HepG2 (cell line): ENCODE measurements around the gene MKS1. TPM values are rescaled to one million over a fixed set of nuclear protein-coding genes. Genes with fewer than 3 reads are reported as not detected.

Experiments
- ATAC-seq: fragments of 200-7000 bp; cut with Tn5 transposase; 3 replicates; pipeline ENCODE4 v1.9.1; 2020; ENCODE audit warnings: mild to moderate bottlenecking, moderate library complexity
- BruUV-seq: library from RNA; stranded (reverse); fragments of 400-500 nt; replicated peaks from 2 replicates; lab custom pipeline; 2021; lab: Mats Ljungman, UMichigan
- CTCF ChIA-PET: fragments of 300-600 bp; formaldehyde crosslinking; extraction: SDS; loops from one replicate; lab custom pipeline; 2021; ENCODE audit warnings: low total read pairs, inconsistent platforms, low intra/inter-chr PET ratio; lab: Yijun Ruan, JAX
- POLR2A ChIA-PET: fragments of 350-600 bp; sonication (Branson Sonifier 250); formaldehyde crosslinking; loops from one replicate; lab custom pipeline; 2020; ENCODE audit warnings: antibody characterized with exemption, inconsistent platforms; lab: Yijun Ruan, JAX
- DNase-seq: peaks from one replicate; pipeline ENCODE4 v3.0.0-alpha.2; 2015; ENCODE audit warnings: low spot score
- FAIRE-seq: peaks from 3 replicates; lab custom pipeline; 2011; peaks lifted over from hg19 to GRCh38; lab: Jason Lieb, UNC
- H2AFZ ChIP-seq: one replicate; pipeline ENCODE4 v1.6.1; 2011; ENCODE audit warnings: low read length, inconsistent platforms
- H3K27ac ChIP-seq: fragments of 300-600 bp; 3 replicates; pipeline ENCODE4 v1.8.0; 2011; ENCODE audit warnings: mixed run types, mild to moderate bottlenecking, mixed read lengths, low read length, inconsistent platforms; ENCODE audit not compliant: insufficient read depth; ENCODE audit errors: extremely low read length
- H3K27me3 ChIP-seq, 2 experiments: fragments of 200-600 bp in 1 of 2; 2 replicates in 1 of 2; 3 replicates in 1 of 2; pipeline versions ENCODE4 v1.6.0 to v1.8.0; 2011; ENCODE audit warnings: low read length in 2 of 2, mild to moderate bottlenecking in 2 of 2, moderate library complexity in 2 of 2, inconsistent platforms in 1 of 2; ENCODE audit not compliant: insufficient read depth in 2 of 2, control insufficient read depth in 1 of 2
- H3K36me3 ChIP-seq, 2 experiments: fragments of 200-600 bp in 1 of 2; replicated peaks in 1 of 2; 2 replicates in 1 of 2; 3 replicates in 1 of 2; pipeline versions ENCODE4 v1.5.1 to v1.8.0; 2011; ENCODE audit warnings: low read length in 2 of 2, inconsistent platforms in 1 of 2; ENCODE audit not compliant: insufficient read depth in 2 of 2, control insufficient read depth in 1 of 2
- H3K4me1 ChIP-seq: 2 replicates; pipeline ENCODE4 v1.5.1; 2012; ENCODE audit warnings: low read length, inconsistent platforms; ENCODE audit not compliant: insufficient read depth
- H3K4me2 ChIP-seq: 2 replicates; pipeline ENCODE4 v1.6.0; 2011; ENCODE audit warnings: low read depth, low read length, inconsistent platforms
- H3K4me3 ChIP-seq, 3 experiments: fragments of 200-600 bp in 1 of 3; sonication (generic), shearing (Covaris generic) in 1 of 3; replicated peaks in 1 of 3; 2 replicates each; pipeline ENCODE4 v1.5.1; 2011 to 2016; ENCODE audit warnings: low read length in 3 of 3, inconsistent platforms in 2 of 3, low read depth in 2 of 3, mild to moderate bottlenecking in 2 of 3, control low read depth in 1 of 3, mixed read lengths in 1 of 3; ENCODE audit not compliant: insufficient read depth in 1 of 3
- H3K79me2 ChIP-seq: one replicate; pipeline ENCODE4 v1.6.1; 2011; ENCODE audit warnings: low read length, inconsistent platforms; ENCODE audit not compliant: insufficient read depth
- H3K9ac ChIP-seq: 2 replicates; pipeline ENCODE4 v1.6.0; 2011; ENCODE audit warnings: mild to moderate bottlenecking, low read depth, low read length, inconsistent platforms; ENCODE audit not compliant: insufficient read depth
- H3K9me3 ChIP-seq: 2 replicates; pipeline ENCODE4 v1.5.1; 2012; ENCODE audit warnings: mild to moderate bottlenecking, low read length
- H4K20me1 ChIP-seq: 2 replicates; pipeline ENCODE4 v1.6.0; 2011; ENCODE audit warnings: inconsistent platforms, mild to moderate bottlenecking, low read length, moderate library complexity; ENCODE audit not compliant: insufficient read depth
- CBX2 ChIP-seq, 2 experiments: fragments of 200-600 bp in 1 of 2; sonication (generic); formaldehyde crosslinking in 1 of 2; IDR thresholded peaks; 2 replicates each; pipeline versions ENCODE4 v1.7.0 to v1.8.1; 2018 to 2022; ENCODE audit warnings: low read depth in 2 of 2, low read length in 1 of 2, mild to moderate bottlenecking in 1 of 2, missing genetic modification reagents in 1 of 2
- DR1 ChIP-seq: sonication (generic); formaldehyde crosslinking; IDR thresholded peaks from 2 replicates; pipeline ENCODE4 v1.8.0; 2021; ENCODE audit warnings: mild to moderate bottlenecking, missing genetic modification reagents, inconsistent platforms
- MIXL1 ChIP-seq: IDR thresholded peaks from 2 replicates; pipeline ENCODE4 v1.6.1; 2016
- REL ChIP-seq: sonication (generic); formaldehyde crosslinking; conservative IDR thresholded peaks from 2 replicates; pipeline ENCODE4 v1.8.0; 2022; ENCODE audit warnings: mild to moderate bottlenecking, missing genetic modification reagents, moderate library complexity
- RORA ChIP-seq: sonication (generic); formaldehyde crosslinking; IDR thresholded peaks from 2 replicates; pipeline ENCODE4 v1.5.0; 2020; ENCODE audit warnings: mild to moderate bottlenecking, missing genetic modification reagents, moderate library complexity
- ZBTB3 ChIP-seq: sonication (generic); formaldehyde crosslinking; IDR thresholded peaks from 2 replicates; pipeline ENCODE4 v1.4.0; 2020; ENCODE audit warnings: low read depth, mild to moderate bottlenecking, moderate library complexity, missing genetic modification reagents, borderline replicate concordance
- ZHX1 ChIP-seq: sonication (generic); formaldehyde crosslinking; IDR thresholded peaks from 2 replicates; pipeline ENCODE4 v1.8.1; 2022; ENCODE audit warnings: low read depth, mild to moderate bottlenecking, missing genetic modification reagents
- ZNF121 ChIP-seq: sonication (generic); formaldehyde crosslinking; IDR thresholded peaks from 2 replicates; pipeline ENCODE4 v1.5.0; 2020; ENCODE audit warnings: mild to moderate bottlenecking, missing genetic modification reagents
- ZNF292 ChIP-seq: sonication (generic); formaldehyde crosslinking; IDR thresholded peaks from 2 replicates; pipeline ENCODE4 v1.8.1; 2022; ENCODE audit warnings: mild to moderate bottlenecking, low read depth, missing genetic modification reagents, borderline replicate concordance
- ZNF367 ChIP-seq: sonication (generic); formaldehyde crosslinking; IDR thresholded peaks from 2 replicates; pipeline ENCODE4 v1.4.0; 2020; ENCODE audit warnings: missing genetic modification reagents, borderline replicate concordance
- WGBS: methylation state at CpG from one replicate; pipeline ENCODE4 v1.1.6; 2017; ENCODE audit warnings: low lambda C conversion rate; 5-methylcytosine and 5-hydroxymethylcytosine counted together
- in situ Hi-C: cut with HindIII; loops from 2 replicates; pipeline ENCODE4 v1.10.0; 2017; ENCODE audit warnings: low pct_unique_long_range_greater_than_20kb; ENCODE audit not compliant: extremely low pct_ligation_motif_present
- intact Hi-C: fragments of 100-400 bp; cut with micrococcal nuclease; formaldehyde crosslinking; loops from one replicate; pipeline ENCODE4 v1.10.0; 2022; ENCODE audit not compliant: unreplicated experiment
- polyA plus RNA-seq, 8 experiments: library from polyadenylated mRNA; depleted of rRNA in 3 of 8; stranded (reverse) in 7 of 8; unstranded in 1 of 8; fragments of >200 nt; fragmentation: Illumina TruSeq in 4 of 8; extraction: Trizol in 4 of 8; gene quantifications; 2 replicates each; pipeline versions ENCODE4 v1.2.1 to v1.2.3, GENCODE V29; 2011 to 2016; ENCODE audit warnings: low read depth in 4 of 8, missing spikeins in 1 of 8, mixed read lengths in 1 of 8; ENCODE audit not compliant: insufficient read depth in 1 of 8
- total RNA-seq, 5 experiments: library from RNA; depleted of rRNA; stranded (reverse); fragments of >200 nt; fragmentation: Illumina TruSeq; extraction: Trizol; gene quantifications; 2 replicates each; pipeline ENCODE4 v1.2.3, GENCODE V29; 2016; ENCODE audit warnings: low read depth in 1 of 5

Gene MKS1
- total and polyA plus RNA-seq, 2 of the 13 experiments (the other 11 are each of a cell fraction or from before 2014, with no cell fraction given): 16.1 to 26.3 TPM

- TF ChIP-seq ZHX1 (CRISPR knock-in tag): no peak
- no peak for TF ChIP-seq DR1
- no peak for TF ChIP-seq RORA
These were observed 18.9 kb downstream of the MKS1 start (continued) for GRCh38 chr17:58200024-58200633.

GRCh38 chr17:58196610-58197009, 22.4 kb downstream of the MKS1 start:
- H2AFZ ChIP-seq: no peak overlapping the region
- POLR2A ChIA-PET: no interaction called here
- in situ Hi-C loops (no loop called here), intact Hi-C loops (no loop called here)
- no peak overlapping the region for H3K4me3 ChIP-seq
- no peaks in the 10 kb centered on the region for H4K20me1 ChIP-seq
- H3K9ac ChIP-seq: no peak overlapping the region
- ATAC-seq (no peak), DNase-seq (no peak), FAIRE-seq (no peak)
- no TSS peak for BruUV-seq
- no peaks in the 10 kb centered on the region for H3K36me3 ChIP-seq
- H3K27ac ChIP-seq: no peak overlapping the region
- H3K4me1 ChIP-seq: peaks cover 5% of the 10 kb centered on the region; the same call in 1 of the 2 replicates
- no peaks in the 10 kb centered on the region for H3K9me3 ChIP-seq
- TF ChIP-seq REL (no peak), CBX2 (IDR thresholded peaks at IDR 0.05; ENCODE audit: low read depth, low read length) (no peak), CBX2 (CRISPR knock-in tag; IDR thresholded peaks at IDR 0.05; ENCODE audit: low read depth) (no peak), MIXL1 (CRISPR knock-in tag) (no peak), ZNF292 (no peak), ZNF121 (no peak), ZBTB3 (no peak), ZNF367 (CRISPR knock-in tag) (no peak)
- CTCF ChIA-PET: no interaction called here
- no peaks in the 10 kb centered on the region for H3K79me2 ChIP-seq
- peaks cover 5 to 63% of the 10 kb centered on the region in 2 experiments; a peak in 4 of 5 replicates for H3K27me3 ChIP-seq
- H3K4me2 ChIP-seq: no peak overlapping the region
- WGBS: 38% methylated on average over 7 of the region's 7 CpGs
